MCF 10A (cell line): ENCODE measurements around the gene KDM4C. TPM values are rescaled to one million over a fixed set of nuclear protein-coding genes. Genes with fewer than 3 reads are reported as not detected.

Experiments used
- BruUV-seq: library from RNA; stranded (reverse); fragments of 400-500 nt; replicated peaks from 2 replicates; lab custom pipeline; 2021; lab: Mats Ljungman, UMichigan
- CTCF ChIA-PET: fragments of 300-600 bp; sonication (Branson Sonifier 250); formaldehyde crosslinking; extraction: SDS; loops from one replicate; lab custom pipeline; 2021; ENCODE audit warnings: antibody characterized with exemption, inconsistent platforms; lab: Yijun Ruan, JAX
- POLR2A ChIA-PET: fragments of 300-600, 350-650 bp; sonication (Branson Sonifier 250); formaldehyde crosslinking; extraction: SDS; loops from one replicate; lab custom pipeline; 2020; ENCODE audit warnings: antibody characterized with exemption, inconsistent platforms; lab: Yijun Ruan, JAX
- DNase-seq: peaks from one replicate; pipeline ENCODE4 v3.0.0-alpha.2; 2018; ENCODE audit not compliant: unreplicated experiment
- H3K27ac Mint-ChIP-seq: one replicate; pipeline ENCODE4 v1.8.0; 2022; ENCODE audit warnings: mild to moderate bottlenecking, low read depth, mixed read lengths; ENCODE audit not compliant: unreplicated experiment
- H3K27me3 Mint-ChIP-seq: one replicate; pipeline ENCODE4 v1.8.0; 2022; ENCODE audit warnings: mixed read lengths; ENCODE audit not compliant: insufficient read depth, unreplicated experiment
- H3K36me3 Mint-ChIP-seq: one replicate; pipeline ENCODE4 v1.8.0; 2022; ENCODE audit warnings: mild to moderate bottlenecking, moderate library complexity, mixed read lengths; ENCODE audit not compliant: insufficient read depth, unreplicated experiment
- H3K4me1 Mint-ChIP-seq: one replicate; pipeline ENCODE4 v1.8.0; 2022; ENCODE audit warnings: mixed read lengths; ENCODE audit not compliant: insufficient read depth, unreplicated experiment
- H3K4me3 Mint-ChIP-seq: one replicate; pipeline ENCODE4 v1.8.0; 2022; ENCODE audit warnings: mild to moderate bottlenecking, moderate library complexity, mixed read lengths; ENCODE audit not compliant: unreplicated experiment
- H3K9me3 Mint-ChIP-seq: one replicate; pipeline ENCODE4 v1.8.0; 2022; ENCODE audit warnings: mixed read lengths; ENCODE audit not compliant: unreplicated experiment
- CTCF ChIP-seq: fragments of 200-600 bp; IDR thresholded peaks from one replicate; pipeline ENCODE4 v1.8.0; 2022; ENCODE audit warnings: antibody characterized with exemption, mild to moderate bottlenecking; ENCODE audit not compliant: unreplicated experiment
- intact Hi-C: fragments of 100-400 bp; cut with micrococcal nuclease; formaldehyde crosslinking; loops from 2 replicates; pipeline ENCODE4 v1.14.1; 2022
- total RNA-seq: library from RNA; stranded (reverse); gene quantifications from 2 replicates; pipeline ENCODE4 v1.2.3, GENCODE V29; 2022

KDM4C gene
- total RNA-seq, 1 experiment from 2014 or later = 29.5 TPM

DNA sequence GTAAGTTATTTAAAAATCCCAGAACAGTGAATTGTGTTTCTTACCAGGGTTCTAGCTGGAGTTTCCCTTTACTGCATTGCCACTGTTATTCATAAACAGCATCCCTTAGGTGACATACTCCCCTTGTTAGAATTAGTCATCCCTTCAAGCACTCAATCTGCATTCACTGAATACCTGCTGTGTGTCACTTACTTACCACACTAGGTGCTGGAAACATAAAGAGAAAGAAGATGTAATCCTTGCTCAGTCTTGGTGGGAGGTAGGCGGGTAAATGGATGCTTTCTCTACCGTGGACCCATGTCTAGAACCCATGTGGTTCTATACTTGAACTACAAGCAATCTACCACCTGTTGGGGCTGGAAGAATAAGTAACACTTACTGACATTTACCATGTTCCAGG, 371.6 kb downstream of the KDM4C start:
- H3K27ac Mint-ChIP-seq = no peak overlapping the region

DNA sequence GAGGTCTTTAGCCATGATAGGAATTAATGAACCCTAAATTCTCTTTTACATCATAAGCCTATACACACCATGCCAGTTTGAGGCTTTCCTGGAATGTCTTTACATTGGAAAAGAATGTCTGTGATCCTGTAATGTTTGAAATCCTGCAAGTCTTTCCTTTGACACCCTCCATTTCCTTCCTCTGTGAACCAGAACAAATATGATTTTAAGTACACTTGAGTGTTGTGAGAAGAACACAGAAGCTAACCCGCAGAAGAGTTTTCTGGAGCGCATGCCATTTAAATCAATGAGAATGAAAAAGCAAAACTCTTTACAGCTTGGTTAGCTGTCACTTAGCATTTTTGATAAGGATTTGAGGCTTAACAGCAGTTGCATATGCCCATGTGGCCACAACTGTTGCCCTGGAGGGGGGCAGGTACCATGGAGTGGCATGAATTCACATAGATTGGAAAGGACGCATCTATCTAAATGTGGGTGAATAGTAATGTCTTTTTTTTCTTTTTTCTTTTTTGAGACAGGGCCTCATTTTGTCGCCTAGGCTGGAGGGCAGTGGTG, 372.6 kb downstream of the KDM4C start:
- no peak overlapping the region for H3K4me3 Mint-ChIP-seq
- no peak overlapping the region for H3K27ac Mint-ChIP-seq
- H3K4me1 Mint-ChIP-seq = no peaks in the 10 kb centered on the region
- no TSS peak for BruUV-seq
- no peak for DNase-seq
- ChIA-PET CTCF (no interaction called here), POLR2A (no interaction called here)
- H3K9me3 Mint-ChIP-seq = no peaks in the 10 kb centered on the region
- intact Hi-C loops = no loop called here
- no peaks in the 10 kb centered on the region for H3K27me3 Mint-ChIP-seq
- no peak for TF ChIP-seq CTCF
- H3K36me3 Mint-ChIP-seq = peaks cover 25% of the 10 kb centered on the region

More for the DNA sequence above, 371.6 kb downstream of the KDM4C start:
- peaks cover 21% of the 10 kb centered on the region for H3K36me3 Mint-ChIP-seq
- intact Hi-C loops = no loop called here
- H3K4me3 Mint-ChIP-seq = no peak overlapping the region
- no peaks in the 10 kb centered on the region for H3K27me3 Mint-ChIP-seq
- no peak for TF ChIP-seq CTCF
- DNase-seq = no peak
- H3K9me3 Mint-ChIP-seq = no peaks in the 10 kb centered on the region
- H3K4me1 Mint-ChIP-seq = no peaks in the 10 kb centered on the region
- POLR2A ChIA-PET = no interaction called here
- BruUV-seq = no TSS peak
- CTCF ChIA-PET = interaction anchor here (0.7 kb wide), 1 partner anchor 213 kb away, joined by 3 read pairs; no protein-coding TSS in a partner anchor

DNA sequence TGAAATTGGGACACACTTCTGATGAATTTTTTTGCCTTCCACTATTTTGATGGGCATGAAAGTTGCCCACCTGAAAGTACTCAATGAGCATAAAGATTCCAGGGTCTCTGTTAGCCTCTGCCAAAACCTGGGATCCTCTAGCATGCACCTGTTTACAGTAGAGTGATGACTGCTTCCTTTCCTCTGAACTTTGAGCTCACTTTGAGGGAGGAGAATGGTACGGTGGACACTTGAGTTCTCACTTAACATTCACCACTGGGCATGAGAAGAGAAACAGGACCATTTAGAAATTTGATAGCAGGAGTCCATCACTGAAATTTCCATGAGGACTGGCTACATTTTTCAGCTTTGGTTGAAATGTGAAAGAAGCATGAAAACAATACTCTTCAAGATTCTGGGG, 374.8 kb downstream of the KDM4C start:
- no peak overlapping the region for H3K4me3 Mint-ChIP-seq
- no TSS peak for BruUV-seq
- TF ChIP-seq CTCF = no peak
- DNase-seq = no peak
- peaks cover 35% of the 10 kb centered on the region for H3K36me3 Mint-ChIP-seq
- intact Hi-C loops = no loop called here
- no peak overlapping the region for H3K27ac Mint-ChIP-seq
- CTCF ChIA-PET = no interaction called here
- POLR2A ChIA-PET = no interaction called here
- H3K9me3 Mint-ChIP-seq = no peaks in the 10 kb centered on the region
- H3K27me3 Mint-ChIP-seq = no peaks in the 10 kb centered on the region
- no peaks in the 10 kb centered on the region for H3K4me1 Mint-ChIP-seq

GRCh38 chr9:7135735-7136134, 378.0 kb downstream of the KDM4C start:
- ChIA-PET CTCF (interaction anchor here (0.6 to 1.0 kb wide), 2 partner anchors 13 to 586 kb away, joined by 3 read pairs; no protein-coding TSS in a partner anchor), POLR2A (no interaction called here)
- H3K4me3 Mint-ChIP-seq = no peak overlapping the region
- H3K9me3 Mint-ChIP-seq = no peaks in the 10 kb centered on the region
- no peak for TF ChIP-seq CTCF
- no peaks in the 10 kb centered on the region for H3K27me3 Mint-ChIP-seq
- no TSS peak for BruUV-seq
- intact Hi-C loops = no loop called here
- no peaks in the 10 kb centered on the region for H3K4me1 Mint-ChIP-seq
- peaks cover 23% of the 10 kb centered on the region for H3K36me3 Mint-ChIP-seq
- H3K27ac Mint-ChIP-seq = no peak overlapping the region
- DNase-seq = no peak
